GM19193 (cell line): ENCODE data around the gene LRRK1.

Experiments used
- POLR2A ChIP-seq: IDR thresholded peaks from 4 replicates; pipeline ENCODE4 v1.6.1; 2011; ENCODE audit not compliant: insufficient read depth, insufficient read length; ENCODE audit errors: extremely low read depth

The LRRK1 gene

DNA sequence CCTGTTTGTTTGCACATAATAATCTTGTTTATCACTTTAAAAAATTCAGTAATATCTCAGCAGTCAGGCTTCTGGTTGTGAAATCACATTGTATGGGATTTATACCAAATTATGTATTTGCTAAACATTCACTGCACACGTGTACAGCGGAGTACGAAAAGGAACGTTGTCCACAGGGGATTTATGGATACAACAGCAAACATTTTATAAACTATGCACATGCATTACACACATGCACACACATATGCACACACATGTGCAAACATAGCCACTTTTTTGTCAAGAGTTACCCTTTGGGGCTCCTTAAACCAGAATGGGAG is 150.5 kb downstream of the LRRK1 start:
- TF ChIP-seq POLR2A, result no peak

DNA sequence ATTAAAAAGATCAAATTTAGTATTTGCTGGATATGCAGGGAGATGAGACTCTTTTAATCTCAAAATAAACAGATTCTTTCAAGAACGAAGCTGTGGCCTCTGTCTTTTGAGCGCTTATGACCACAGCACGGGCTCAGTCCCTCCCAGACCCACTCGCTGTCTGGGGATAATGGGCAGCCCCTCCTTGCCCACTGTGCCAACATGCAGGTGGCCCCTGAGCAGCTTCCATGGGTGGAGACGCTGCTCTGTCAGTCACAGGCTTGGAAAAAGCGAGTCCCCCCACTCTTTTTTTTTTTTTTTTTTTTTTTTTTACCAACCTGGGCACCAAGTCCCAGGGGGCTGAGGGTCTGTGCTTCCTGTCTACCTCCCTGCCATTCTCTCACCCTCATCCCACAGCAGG is 150.9 kb downstream of the LRRK1 start:
- no peak for TF ChIP-seq POLR2A

DNA sequence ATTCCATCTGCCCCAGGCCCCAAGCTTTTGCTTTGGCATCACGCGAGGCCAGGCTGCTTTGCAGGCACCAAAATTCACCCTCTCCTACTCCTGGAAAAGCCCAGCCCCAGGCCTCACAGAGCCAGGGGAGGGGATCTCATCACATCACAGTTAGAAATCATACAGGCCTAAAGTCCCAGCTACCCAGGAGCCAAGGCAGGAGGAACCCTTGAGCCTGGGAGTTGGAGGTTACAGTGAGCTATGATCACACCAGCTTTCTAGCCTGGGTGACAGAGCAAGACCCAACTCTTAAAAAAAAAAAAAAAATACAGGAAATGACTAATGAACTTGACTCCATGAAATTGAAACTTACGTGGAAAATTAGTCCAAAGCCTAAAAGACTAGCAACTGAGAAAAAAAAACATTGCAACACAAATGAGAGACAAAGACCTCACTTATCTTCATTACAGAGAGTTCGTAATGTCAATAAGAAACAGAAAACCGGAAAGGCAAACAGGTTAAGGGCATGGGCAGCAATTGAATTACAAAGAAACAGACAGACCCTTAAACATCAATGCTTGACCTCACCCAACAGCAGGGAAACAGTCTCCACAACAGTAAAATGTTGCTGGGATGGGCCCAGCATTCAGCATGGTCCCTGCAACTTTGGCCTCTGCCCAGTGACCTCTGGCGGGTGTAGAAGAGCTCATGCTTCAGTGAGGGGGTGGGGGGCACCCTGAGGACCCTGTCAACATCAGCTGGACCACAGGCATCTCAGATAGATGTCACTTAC is 151.5 kb downstream of the LRRK1 start:
- no peak for TF ChIP-seq POLR2A

DNA sequence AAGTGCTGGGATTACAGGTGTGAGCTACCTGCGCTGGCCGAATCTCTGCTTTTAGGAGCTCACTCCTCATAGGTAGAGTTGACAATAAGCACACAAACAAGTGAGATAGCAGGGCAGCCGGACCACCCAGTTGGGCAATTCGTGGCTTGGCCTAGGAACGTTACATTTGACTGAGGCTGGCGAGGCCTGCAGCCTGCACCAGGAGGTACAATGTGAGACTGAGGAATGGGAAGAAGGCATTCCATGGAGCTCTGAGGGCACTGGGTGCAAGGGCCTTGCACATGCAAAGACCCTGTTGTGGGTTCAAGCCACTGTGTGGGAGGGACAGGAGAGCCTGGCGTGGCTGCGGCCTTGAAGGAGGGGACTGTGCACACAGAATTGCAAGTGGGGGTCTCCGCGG is 152.5 kb downstream of the LRRK1 start:
- TF ChIP-seq POLR2A, result no peak

DNA sequence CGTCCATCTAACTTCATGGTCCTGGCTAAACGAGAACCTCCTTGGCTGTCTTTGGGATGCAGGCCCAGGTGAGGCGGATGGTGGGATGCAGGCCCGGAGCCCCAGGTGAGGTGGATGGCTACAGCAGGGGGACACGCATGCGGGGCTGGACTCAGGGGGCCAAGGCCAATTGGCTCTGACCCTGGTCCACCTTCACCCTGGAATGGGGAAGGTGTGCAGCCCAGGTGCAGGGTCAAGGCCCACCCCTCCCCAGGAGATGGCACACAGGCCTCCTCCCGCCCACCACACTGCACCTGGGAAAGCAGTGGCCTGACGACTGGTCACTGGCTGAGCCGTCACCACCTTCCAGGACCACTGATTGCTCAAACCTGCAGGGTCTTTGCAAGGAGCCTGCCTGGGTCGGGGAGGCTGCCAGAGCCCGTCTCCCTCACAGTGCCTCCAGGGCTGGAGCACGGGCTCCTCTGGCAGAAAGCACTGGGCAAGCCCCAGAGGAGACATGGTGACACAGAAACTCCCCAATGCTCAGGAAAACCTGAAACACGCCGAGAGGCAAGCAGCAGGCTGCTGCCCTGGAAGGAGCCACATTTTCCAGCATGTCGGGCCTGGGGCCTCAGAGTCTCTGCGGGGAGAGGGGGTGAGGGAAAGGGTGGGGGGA is 159.6 kb downstream of the LRRK1 start:
- no peak for TF ChIP-seq POLR2A

DNA sequence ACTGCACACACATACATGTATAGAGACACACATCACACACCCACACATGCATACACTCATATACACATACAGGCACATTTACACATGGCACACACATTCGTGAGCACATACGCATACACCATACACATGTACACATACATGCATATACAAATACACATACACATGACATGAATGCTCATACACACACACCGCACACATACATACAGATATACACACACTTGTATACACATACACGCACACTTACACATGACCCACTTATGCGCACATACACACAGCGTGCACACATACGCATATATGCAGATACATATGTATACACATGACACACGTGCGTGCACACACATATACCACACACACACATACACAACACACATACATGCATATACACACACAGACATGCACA is 162.7 kb downstream of the LRRK1 start:
- TF ChIP-seq POLR2A, result no peak

DNA sequence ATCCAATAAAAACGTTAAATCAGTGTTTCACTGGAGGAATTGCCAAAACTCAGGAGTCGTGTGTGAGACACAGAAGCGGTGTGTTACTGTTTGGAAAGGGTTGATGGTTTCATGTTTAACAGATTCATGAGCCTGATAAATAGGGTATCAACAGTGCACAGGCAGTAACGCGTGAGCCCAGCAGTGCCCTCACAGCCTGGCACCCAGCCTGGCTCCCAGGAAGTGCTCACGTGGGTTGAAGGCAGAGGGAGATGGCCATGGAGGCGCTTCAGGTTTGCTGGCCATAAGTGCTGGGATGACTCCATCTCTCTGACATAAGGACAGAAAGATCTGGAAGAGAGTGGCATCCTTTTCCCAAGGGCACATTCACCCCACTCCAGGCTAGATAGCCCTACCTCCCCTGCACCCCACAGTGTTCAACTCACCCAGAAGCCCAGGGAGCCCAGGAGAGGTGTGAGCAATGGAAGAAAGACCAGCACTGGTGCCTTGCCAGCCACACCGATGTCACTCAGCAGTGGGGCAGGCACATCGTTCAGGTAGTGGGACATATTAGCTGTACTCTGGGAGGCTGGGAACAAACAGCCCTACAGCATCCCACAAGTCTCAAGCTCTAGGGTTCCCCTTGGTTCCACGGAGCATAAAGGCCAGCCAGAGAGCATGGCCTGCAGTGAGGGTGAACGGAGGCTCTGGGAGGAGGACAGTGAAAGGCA is 164.3 kb downstream of the LRRK1 start:
- no peak for TF ChIP-seq POLR2A

DNA sequence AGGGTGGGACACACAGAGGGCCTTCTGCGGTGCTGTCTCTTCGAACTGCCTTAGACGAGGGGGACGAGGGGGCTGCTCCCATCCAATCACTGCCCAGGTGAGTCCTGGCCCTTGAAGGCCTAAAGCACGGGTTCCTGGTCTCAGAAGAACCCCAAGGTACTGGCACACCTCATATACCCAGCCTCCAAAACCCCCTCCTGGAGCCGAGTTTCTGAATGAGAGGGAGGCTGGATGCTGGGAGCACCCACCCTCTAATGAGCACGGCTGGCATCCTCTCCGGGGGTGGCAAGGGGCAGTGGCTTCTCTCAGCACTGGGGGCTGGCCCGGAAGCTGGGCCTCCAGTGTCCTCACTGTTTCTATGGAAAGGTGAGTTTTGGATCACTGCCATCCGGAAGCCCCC is 165.6 kb downstream of the LRRK1 start:
- no peak for TF ChIP-seq POLR2A

DNA sequence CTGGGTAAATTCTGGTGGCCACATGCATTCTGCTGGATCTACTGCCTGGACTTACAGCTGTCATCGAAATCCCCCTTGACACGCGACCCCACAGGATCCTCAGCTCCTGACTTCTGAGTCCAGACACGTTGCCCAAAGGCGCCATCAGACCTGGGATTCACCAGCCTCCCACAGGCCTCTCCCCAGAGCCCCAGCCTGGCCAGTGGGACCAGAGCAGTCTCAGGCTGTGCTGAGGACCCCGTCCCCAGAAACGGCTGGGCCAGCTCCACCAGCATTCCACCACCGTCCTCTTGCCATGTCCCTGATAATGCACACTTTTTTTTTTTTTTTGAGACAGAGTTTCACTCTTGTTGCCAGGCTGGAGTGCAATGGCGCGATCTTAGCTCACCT is 166.1 kb downstream of the LRRK1 start:
- no peak for TF ChIP-seq POLR2A

DNA sequence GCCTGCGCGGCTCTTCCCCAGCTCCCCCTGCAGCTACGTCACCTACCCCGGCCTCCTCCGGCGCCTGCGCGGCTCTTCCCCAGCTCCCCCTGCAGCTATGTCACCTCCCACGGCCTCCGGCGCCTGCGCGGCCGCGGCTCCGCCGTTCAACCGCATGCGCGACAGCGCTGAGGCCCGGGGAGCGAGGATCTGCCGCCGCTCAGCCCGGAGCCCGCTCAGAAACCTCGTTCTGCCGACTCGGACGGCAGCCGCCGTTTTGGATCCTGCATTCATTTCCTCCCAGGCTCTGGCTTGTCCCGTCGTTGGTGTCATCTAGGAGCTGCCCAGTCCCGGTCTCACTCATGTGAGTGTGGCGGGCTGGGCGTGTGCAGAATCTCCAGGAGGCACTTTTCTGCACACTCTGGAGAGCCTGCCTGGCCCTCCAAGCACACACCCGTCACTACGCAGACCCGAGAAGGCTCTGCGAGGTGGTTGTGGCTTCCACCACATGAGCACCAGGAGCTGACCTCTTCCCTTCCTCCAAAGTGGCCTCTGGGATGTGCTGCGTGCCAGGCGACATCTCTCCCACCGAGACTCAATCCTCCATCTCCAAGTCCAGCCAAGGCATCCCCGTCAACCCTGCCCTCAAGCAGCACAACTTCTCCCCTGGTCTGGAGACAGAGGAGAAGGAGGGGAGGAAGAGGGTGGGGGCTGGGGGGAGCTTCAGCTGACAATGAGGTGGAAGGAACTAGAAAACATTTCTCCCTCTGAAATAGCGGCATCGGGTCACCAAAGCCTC is 167.4 kb downstream of the LRRK1 start:
- TF ChIP-seq POLR2A, result no peak

DNA sequence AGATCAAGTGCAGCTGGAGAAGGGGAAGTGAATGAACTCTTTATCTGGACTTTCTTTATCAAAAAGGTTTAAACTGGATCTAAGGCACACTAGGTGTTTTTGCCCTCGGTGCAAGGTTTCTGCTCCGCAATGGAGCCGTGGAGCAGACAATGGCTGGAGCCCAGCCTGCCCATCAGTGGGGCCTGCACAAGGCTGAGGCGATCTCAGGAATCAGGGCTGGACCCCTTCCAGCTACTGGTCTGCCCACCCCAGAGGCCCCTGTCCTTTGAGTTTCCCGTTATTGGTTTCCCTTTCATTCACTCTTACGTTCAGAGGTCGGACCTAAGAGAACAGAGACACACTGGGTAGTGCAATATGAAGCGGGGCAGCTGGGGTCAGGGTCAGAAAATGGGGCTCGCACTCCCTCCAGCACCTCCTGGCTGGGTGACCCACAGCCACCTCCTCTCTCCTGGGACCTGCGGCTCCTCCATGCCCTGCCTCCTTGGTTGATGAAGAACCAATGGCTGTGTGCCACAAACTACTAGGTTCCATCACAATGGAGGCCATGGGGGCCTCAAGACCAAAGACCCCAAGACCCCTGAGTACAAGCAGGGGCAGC is 168.1 kb downstream of the LRRK1 start:
- no peak for TF ChIP-seq POLR2A

DNA sequence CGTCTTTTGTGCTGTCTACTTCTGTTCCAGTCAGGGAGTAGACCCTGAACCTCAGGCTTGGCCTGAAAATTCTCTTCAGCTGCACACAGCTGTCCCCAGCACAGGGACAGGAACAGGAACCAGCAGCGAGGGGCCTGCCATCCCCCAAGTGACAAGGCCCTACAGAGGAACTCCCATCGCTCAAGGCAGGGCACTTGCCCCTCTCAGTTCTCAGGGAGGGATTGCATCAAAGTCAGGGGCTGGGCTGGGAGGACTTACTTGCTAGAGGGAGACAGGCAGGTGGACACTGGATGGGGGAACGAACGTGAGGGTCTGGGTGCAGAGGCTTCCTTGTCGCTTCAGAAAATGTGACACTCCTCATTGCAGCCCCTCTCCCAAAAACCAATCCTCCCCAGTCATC is 169.1 kb downstream of the LRRK1 start:
- TF ChIP-seq POLR2A, result no peak

DNA sequence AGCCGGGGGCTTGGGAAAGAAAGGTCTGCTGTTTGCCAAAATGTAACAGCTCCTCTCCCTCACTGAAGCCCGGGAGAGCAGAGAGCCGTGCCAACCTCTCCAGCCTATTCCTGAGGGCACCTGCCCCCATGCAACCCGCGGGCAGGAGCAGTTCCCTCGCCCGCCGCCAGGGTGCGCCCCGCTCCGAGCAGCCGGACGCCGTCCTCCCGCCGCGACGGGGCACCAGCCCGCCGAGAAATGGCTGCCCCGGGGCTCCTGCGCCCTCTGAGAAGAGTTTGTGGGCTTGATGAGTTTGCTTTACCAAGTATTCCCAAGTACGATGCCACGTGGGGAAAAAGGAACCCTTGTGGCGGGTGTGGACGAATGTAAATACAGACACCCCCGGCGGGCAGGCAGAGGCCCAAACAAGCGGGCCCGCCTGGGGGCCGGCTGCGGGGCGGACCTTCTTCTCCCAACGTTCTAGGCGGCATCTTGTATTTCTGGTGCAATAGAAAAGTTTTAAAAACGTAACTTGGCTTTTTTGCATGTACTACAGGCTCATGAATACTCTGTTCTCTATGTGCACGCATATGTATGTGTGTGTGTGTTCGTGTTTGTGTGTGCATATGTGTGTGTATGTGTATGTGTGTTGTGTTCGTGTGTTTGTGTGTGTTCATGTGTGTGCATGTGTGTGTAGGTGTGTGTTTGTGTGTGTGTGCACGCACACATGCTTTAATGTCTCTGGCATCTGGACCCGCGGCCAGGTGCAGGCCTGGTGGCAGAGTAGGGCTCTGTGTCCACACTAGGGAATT is 169.8 kb downstream of the LRRK1 start:
- TF ChIP-seq POLR2A, result no peak
